GM19043 (cell line): ENCODE results near the gene ARFGAP2.
"Not testable (repeated sequence)": the region's sequence is repeated elsewhere in the genome, so short reads cannot be mapped to it uniquely, and the experiment has no call there.

ENCODE experiments used
- ATAC-seq: cut with Tn5 transposase; IDR thresholded peaks from one replicate; pipeline ENCODE4 v1.9.1; 2021; ENCODE audit warnings: low read depth; ENCODE audit not compliant: unreplicated experiment

Gene ARFGAP2

DNA sequence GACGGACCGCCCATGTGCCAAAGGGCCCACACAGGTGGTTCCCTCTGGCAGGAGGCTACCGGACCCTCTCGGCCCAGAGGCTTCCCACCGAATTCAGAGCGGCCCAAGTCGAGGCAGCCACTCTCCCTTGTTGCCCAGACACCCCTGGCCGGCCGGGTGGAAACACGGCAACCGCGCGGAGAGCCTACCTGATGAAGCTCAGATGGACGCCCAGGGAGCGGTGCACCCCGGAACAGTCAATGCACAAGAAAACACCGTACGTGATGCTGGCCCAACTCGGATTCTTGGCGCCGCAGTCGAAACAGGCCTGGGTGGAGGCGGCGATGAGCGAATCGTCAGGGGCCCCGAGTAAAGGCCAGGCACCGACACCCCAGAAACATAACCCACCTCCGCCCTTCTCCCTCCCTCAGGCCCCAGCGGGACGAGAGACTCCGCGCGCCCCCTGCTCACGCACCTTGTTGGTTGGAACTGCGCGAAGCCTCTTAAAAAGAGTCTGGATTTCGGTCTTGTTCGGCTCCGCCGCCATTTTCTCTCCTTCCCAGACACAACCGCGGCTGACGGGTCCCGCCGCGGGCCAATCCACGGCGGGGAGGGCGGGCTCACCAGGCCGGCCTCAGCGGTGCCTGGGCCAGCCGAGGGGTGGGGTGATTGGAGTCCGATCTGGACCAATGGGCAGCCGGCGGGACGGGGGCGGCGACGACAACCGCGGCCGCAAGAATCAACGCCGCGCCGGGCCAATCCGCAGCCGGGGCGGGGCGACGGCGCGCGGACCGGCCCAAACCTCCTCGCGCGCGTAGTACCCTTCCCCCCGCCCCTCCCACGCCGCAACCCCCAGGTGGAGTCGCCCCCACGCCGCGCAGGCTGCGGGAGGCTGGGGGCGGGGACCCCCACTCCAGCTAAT lies at the start of gene ARFGAP2:
TSS of gene ARFGAP2 (minus strand) at position 552 of the 901 bp plus-strand sequence. CDS start at position 526, 26 bp downstream.
- ATAC-seq: peak; percentile 87

DNA sequence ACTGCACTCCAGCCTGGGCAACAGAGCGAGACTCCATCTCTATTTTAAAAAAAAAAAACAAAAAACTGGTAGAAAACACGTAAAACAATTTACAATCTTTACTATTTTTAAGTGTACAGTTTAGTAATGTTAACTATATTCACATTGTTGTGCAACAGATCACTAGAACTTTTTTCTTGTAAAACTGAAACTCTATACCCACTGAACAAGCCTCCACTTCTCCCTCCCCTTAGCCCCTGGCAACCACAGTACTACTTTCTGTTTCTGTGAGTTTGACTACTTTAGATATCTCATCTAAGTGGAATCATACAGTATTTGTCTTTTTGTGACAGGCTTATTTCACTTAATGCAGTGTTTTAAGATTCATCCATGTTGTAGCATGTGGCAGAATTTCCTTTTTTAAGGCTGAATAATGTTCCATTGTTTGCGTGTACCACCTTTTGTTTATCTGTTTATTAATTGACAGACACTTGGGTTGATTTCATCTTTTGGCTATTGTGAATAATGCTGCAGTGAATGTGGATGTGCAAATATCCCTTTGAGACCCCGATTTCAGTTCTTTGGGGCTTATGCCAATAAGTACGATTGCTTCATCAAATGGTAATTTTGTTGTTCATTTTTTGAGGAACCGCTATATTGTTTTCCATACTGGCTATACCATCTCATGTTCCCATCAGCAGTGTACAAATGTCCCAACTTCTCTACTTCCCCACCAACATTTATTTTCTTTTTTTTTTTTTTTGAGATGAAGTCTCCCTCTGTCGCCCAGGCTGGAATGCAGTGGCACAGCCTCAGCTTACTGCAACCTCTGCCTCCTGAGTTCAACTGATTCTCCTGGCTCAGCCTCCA lies 49.1 kb upstream of the ARFGAP2 start:
- ATAC-seq: no peak

DNA sequence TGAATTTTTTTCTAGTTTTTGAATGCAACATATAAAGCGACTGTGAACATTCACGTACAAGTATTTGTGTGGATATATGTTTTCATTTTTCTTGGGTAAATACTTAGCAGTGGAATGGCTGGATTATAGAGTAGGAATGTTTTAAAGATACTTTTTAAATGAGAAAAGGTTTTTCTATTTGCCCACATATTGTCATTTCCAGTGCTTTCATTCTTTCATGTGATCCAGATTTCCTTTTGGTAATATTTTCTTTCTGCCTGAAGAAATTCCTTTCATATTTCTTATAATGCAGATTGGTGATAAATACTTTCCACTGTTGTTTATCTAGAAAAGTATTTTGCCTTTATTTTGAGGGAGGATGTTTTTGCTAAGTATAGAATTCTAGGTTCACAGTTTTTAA lies 46.0 kb upstream of the ARFGAP2 start:
- ATAC-seq: no peak

DNA sequence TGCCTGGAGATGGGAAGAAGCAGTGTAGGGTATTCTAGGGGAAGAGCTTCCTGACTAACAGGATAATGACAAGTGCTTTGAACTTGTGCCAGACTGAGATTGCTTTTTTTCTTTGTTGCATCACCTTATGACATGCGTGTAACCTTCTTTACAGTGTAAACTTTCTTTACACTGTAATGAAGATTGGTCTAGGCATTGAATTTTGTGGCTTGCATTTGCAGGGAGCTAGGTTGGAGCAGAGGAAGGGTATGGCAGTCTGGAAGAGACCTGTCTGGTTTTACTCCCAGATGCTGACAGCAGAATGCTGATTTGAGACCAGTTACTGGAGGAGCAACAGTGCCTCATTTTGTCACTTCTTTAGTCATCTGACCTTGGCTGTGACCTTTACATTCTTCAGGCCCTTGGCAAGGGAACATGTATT lies 43.7 kb upstream of the ARFGAP2 start:
- no peak for ATAC-seq

DNA sequence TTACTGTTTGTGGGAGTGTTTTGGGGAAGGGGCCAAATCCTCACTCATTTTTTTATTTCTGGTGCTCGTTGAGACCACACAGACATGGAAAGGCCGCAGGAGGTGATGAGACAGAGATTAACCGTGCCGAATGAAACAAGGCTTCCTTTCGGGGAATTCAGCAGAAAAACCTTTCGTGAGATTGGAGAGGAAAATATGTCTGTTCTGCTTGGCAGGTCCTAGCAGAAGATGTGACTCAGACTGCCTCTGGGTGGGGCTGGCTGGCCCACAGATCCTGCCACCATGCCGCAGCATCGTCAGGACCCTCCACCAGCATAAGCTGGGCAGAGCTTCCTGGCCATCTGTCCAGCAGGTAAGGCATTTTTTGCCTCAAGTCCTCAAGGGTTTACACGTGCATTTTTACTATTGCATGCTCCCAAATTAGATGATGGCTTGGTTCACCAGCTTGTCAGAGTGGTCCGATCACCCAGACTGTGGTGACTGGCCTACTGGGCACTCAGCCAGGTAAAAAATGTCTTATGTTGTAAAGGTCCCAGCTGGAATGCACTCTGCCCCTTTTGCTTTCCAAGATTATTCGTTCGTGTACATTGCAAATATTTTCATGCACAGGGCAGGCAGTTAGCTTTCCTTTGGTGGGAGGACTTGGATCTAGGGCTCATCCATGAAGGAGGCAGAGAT lies 39.6 kb upstream of the ARFGAP2 start:
- ATAC-seq: peak; percentile 38

DNA sequence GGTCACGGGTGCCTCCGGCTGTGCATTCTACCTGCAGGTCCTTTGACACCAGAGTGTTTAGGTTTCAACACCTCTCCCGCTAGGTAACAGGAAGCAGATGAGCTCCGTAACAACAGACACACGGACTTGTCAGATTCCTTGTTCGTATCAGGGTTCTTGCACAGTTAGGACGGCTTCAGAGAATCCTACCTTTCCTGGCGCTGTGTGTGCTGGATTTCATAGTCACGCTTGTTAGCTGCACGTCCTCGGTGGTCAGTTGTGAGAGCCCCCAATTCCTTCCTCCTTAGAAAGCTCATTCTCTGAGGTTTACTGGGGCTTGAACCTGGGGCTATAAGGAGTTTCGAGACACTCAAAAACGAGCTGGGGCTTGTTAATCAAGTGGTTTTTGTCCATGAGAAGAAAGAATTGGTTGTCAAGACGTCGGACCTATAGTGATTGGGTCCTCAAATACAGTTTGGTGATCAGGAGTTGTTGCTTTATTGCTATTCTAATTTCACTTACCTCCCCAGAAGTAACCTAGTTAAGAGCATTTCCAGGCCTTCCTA lies 38.8 kb upstream of the ARFGAP2 start:
- ATAC-seq: no peak

DNA sequence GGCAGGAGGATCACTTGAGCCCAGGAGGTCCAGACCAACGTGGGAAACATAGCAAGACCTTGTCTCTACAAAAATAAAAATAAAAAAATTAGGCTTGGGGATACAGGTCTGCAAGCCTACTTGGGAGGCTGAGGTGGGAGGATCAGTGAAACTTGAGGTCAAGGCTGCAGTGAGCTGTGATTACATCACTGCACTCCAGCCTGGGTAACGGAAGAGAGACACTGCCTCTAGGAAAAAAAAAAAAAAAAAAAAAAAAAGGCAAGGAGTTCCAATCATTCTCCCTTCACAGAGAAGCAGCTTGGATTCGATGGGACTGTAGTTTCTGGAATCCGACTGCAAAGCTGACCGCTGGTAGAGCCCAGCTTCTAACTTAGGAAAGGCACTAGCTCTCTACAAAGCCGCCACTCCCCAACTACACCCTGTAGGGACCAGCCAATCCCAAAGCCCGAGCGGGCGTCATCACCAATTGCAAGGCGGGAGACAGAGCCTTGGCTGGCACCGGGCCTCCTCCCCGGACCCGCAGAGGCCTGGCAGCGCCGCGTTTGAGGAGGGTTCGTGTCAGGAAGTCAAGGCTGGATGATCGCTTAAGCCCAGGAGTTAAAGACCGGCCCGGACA lies 37.4 kb upstream of the ARFGAP2 start:
- ATAC-seq: peak; percentile 47

DNA sequence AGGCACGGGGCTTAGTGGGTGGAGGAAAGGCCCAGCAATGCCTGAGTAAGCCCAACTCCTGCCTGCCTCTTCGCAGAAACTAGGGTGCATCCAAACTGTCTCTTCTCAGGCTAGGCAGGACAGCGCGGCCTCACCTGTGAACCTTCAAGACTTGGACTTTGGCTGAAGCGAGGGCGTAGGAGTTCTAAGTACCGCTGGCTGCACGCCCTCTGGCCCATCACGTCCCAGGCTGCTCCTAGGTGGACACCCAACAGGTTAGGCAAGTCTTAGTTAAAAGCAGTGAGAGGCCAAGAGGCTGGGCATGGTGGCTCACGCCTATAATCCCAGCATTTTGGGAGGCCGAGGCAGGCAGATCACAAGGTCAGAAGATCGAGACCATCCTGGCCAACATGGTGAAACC lies 36.3 kb upstream of the ARFGAP2 start:
- ATAC-seq: no peak

DNA sequence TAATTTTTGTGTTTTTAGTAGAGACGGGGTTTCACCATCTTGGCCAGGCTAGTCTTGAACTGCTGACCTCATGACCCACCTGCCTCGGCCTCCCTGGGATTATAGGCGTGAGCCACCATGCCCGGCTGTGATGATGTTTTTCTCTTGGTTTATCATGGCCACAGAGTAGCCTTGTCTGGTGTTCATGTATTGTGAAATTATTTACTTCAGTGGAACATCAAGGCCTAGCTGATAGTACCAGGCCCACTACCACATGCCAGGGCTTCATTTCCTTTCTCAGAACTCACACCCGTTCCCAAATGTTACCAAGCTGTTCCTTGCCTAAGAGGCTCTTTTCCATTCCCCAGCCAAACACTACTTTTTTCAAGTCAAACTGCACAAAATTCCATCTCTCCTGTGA lies 31.9 kb upstream of the ARFGAP2 start:
- no peak for ATAC-seq

DNA sequence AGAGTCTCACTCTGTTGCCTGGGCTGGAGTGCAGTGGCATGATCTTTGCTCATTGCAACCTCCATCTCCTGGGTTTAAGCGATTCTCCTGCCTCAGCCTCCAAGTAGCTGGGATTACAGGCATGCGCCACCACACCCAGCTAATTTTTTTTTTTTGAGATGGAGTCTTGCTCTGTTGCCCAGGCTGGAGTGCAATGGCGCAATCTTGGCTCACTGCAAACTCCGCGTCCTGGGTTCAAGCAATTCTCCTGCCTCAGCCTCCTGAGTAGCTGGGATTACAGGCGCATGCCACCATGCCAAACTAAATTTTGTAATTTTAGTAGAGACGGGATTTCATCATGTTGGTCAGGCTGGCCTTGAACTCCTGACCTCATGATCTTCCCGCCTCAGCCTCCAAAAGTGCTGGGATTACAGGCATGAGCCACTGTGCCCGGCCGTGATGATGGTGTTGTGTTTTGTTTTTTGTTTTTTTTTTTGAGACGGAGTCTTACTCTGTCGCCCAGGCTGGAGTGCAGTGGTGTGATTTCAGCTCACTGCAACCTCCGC lies 31.4 kb upstream of the ARFGAP2 start:
- not testable (repeated sequence) for ATAC-seq

DNA sequence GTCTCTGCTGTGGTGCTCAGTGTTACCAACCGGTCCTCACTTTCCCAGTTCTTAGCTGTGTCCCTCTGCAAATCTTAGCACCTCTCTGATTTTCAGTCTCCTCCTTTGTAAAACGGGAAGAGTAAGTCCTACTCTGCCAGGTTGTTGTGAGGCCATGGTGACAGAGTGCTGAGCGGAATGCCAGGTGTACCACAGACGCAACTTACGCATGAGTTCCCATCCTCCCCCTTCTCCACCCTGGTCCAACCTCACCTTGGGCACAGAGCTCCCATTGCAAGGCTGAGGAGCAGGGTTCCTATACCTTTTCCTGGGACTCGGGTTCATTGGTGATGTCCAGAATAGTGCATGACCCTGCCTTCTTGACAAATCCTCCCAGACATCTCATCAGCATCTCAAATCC lies 30.8 kb upstream of the ARFGAP2 start:
- no peak for ATAC-seq

DNA sequence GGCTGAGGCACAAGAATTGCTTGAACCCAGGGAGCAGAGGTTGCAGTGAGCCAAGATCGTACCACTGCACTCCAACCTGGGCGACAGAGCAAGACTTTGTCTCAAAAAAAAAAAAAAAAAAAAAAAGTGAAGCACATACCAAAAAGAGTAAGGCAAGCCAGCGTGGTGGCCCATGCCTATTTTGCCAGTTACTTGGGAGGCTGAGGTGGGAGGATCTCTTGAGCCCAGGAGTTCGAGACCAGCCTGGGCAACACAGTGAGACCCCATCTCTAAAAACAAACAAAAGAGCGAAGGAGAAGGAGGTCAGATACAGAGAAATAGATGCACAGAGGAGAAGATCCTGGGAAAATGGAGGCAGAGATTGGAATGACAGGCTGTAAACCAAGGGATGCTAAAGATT lies 29.9 kb upstream of the ARFGAP2 start:
- not testable (repeated sequence) for ATAC-seq

DNA sequence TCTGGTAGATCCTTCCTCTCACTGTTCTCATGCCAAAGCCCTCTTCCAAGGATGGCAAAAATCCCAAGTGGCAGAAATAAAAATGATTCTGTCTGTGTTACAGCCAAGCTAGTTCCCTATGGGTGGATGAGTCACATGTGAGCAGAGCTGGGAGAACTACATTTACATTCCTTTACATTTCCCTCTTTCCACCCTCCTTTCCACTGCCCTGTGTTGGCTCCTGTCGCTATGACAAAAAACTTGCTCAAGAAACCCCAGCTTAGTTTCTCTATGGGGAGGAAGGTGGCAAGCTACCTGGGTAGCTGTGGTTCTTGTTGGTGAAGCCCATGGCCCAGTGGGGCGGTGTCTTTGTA lies 27.9 kb upstream of the ARFGAP2 start:
- no peak for ATAC-seq

DNA sequence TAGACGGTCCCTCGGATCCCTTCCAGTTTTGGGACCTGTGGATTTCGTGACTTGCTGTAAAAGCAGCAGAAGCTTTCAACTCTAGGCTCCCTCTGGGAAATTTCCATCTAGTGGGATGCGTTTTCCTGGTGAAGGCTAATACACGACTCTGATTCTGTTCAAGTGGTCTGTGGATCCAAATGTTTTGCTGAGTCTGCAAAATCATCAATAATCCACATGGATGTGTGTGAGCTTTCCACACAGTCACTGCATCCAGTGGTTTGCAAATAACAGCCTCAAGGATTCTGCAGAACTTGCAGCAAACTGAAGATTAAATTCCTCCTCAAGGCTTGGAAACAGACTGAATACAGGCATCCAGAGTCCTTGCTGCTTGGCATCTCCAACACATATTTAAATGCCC lies 25.9 kb upstream of the ARFGAP2 start:
- no peak for ATAC-seq

DNA sequence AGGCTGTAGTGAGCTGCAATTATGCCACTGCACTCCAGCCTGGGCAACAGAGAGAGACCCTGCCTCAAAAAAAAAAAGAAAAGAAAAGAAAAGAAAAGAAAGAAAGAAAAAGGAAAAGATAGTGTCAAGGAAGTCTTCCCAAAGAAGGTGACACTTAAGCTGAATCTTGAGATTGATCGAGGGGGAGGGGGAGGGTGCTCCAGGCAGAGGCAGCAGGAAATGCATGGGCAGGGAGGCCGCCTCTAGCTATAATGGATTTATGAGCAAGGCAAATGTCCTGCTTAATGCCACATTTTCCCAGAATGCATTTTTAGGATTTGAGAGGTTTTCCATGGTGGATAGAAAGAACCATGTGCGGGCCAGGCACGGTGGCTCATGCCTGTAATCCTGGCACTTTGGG lies 24.3 kb upstream of the ARFGAP2 start:
- ATAC-seq: no peak

DNA sequence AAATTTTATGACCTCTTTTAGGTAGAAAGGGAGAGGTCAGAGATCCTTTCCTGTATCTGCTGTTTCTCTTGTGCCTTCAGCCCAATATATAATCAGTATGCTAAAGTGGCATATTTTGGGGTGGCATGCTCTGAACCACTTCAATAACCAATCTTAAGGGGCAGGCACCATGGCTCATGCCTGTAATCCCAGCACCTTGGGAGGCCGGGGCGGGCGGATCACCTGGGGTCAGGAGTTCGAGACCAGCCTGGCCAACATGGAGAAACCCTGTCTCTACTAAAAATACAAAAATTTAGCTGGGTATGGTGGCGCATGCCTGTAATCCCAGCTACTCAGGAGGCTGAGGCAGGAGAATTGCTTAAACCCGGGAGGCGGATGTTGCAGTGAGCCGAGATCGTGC lies 21.5 kb upstream of the ARFGAP2 start:
- not testable (repeated sequence) for ATAC-seq

DNA sequence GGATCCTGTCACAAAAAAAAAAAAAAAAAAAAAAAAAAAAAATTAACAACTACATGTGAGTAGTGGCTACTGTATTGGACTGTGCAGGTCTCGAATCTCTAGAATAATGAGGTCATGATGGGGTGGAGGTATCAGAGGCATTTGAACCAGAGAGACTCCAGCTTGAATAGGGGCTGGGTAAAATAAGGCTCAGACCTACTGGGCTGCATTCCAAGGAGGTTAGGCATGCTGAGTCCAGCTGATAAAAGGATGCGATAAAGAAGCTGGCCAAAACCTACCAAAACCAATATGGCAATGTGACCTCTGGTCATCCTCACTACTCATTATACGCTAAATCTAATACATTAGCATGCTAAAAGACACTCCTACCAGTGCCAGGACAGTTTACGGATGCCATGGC lies 15.4 kb upstream of the ARFGAP2 start:
- ATAC-seq: no peak

DNA sequence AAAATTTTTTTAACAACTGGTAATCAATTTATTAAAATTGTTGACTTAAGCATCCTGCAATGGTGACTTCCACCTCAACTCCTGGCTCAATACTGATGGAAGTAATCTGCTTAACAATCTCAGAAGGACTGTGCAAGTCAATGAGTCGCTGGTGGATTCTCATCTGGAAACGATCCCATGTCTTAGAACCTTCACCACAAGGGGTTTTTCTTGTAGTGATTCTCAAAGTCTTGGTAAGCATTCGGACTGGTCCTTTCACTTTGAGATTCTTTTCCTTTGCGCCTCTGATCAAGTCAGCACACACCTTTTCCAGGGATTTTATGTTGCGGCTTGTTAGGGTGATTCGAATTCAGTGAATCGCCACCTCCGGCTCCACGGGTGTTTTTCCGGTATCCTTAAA lies 14.5 kb upstream of the ARFGAP2 start:
- not testable (repeated sequence) for ATAC-seq

DNA sequence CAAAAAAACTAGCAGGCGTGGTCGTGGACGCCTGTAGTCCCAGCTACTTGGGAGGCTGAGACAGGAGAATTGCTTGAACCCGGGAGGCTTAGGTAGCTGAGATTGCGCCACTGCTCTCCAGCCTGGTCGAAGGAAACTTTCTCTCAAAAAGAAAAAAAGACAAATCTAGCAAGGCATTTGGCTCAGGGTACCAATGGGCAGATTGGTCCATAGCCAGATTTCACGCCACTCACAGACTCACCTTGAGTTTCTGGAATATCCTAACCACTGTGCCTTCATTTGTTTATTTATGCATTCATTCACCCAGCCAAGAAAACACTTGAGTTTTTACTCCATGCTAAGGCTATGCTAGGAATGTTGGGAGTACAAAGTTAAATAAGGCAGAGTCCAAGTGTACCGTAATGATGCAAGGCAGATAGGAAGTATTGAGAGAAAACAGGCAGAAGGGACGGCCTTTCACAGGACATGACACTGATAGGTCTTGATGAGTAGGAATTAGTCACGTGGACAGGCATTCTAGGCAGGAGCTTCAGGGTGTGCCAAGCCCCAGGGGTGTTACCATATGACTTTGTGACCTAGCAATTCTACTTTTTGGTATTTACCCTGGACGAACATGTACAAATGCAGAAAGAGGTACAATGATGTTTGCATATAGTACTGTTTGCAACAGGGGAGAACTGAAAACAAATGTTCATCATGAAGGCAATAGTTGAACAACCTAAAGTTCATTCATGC lies 12.6 kb upstream of the ARFGAP2 start:
- no peak for ATAC-seq
